Right ventricle myocardium superior (tissue), 1 donor: ENCODE measurements around the gene NISCH. TPM values are rescaled to one million over a fixed set of nuclear protein-coding genes. Genes with fewer than 3 reads are reported as not detected.
A peak's percentile ranks its signal among the peaks of the same experiment; 100 is the strongest.

Experiments
- ATAC-seq: fragments of 200-7000 bp; cut with Tn5 transposase; one replicate; pipeline ENCODE4 v1.9.1; 2020; ENCODE audit warnings: mild to moderate bottlenecking; ENCODE audit not compliant: poor library complexity
- DNase-seq: peaks from one replicate; pipeline ENCODE4 v3.0.0-alpha.2; 2020
- intact Hi-C: fragments of 100-400 bp; cut with DNase I; formaldehyde crosslinking; loops from one replicate; pipeline ENCODE4 v1.11.2; 2022
- long read RNA-seq: library from polyadenylated mRNA; unstranded; transcript quantifications from one replicate; pipeline ENCODE4 v2.0.0, GENCODE V29; 2021
- total RNA-seq: library from RNA; stranded (reverse); fragmentation: NEBNext Ultra II Directional; extraction: Animal tissue kit (Norgen Biotek cat#: 25700); gene quantifications from one replicate; pipeline ENCODE4 v1.2.1, GENCODE V29; 2021
- donor health status: DM: no; HTN: yes; CAD: no; lungs with severe emphysema.

NISCH gene
- total RNA-seq: 46.0 TPM
- long read RNA-seq, full-length matches to known transcripts: 15 of 74 reads
- long read RNA-seq, partial matches to known transcripts: 52 of 74 reads
- long read RNA-seq, other reads (novel, unspliced or antisense): 7 of 74 reads

- peak; percentile 95 for DNase-seq
- peak; percentile 70 for ATAC-seq
- intact Hi-C loops: no loop called here
Observed at GRCh38 chr3:52455283-52456168, at the start of gene NISCH. NISCH (plus strand) TSS chr3:52455604; CDS start chr3:52455642, 38 bp downstream.

- DNase-seq: peak; percentile 43
- intact Hi-C loops: no loop called here
- no peak for ATAC-seq
Observed at GRCh38 chr3:52406231-52406661, 49.2 kb upstream of the NISCH start.

GRCh38 chr3:52406791-52407510 is 48.5 kb upstream of the NISCH start:
- intact Hi-C loops: no loop called here
- ATAC-seq (no peak), DNase-seq (peak; percentile 19)

- intact Hi-C loops: no loop called here
- no peak for ATAC-seq
Observed at GRCh38 chr3:52407779-52408178, 47.6 kb upstream of the NISCH start.

GRCh38 chr3:52408466-52408865 is 46.9 kb upstream of the NISCH start:
- ATAC-seq (no peak), DNase-seq (peak; percentile 32)
- intact Hi-C loops: no loop called here

More at GRCh38 chr3:52407779-52408178, 47.6 kb upstream of the NISCH start:
- peak; percentile 41 for DNase-seq

- intact Hi-C loops: no loop called here
- DNase-seq (no peak), ATAC-seq (no peak)
Observed at GRCh38 chr3:52415800-52416199, 39.6 kb upstream of the NISCH start.

- DNase-seq: no peak
- no peak for ATAC-seq
- intact Hi-C loops: no loop called here
Observed at GRCh38 chr3:52420388-52420787, 35.0 kb upstream of the NISCH start.

GRCh38 chr3:52422669-52423068 is 32.7 kb upstream of the NISCH start:
- no peak for ATAC-seq
- DNase-seq: no peak
- intact Hi-C loops: no loop called here

- ATAC-seq (peak; percentile 66), DNase-seq (no peak)
- intact Hi-C loops: no loop called here
Observed at GRCh38 chr3:52423173-52423572, 32.2 kb upstream of the NISCH start.

- peak; percentile 87 for ATAC-seq
Observed at GRCh38 chr3:52428151-52429005, 27.0 kb upstream of the NISCH start.

GRCh38 chr3:52429031-52429430 is 26.4 kb upstream of the NISCH start:
- intact Hi-C loops: loop anchor here (2.0 kb wide), 1 partner anchor 18 kb away; no protein-coding TSS in a partner anchor
- DNase-seq: no peak

More at GRCh38 chr3:52428151-52429005, 27.0 kb upstream of the NISCH start:
- intact Hi-C loops: loop anchor here (2.0 kb wide), 1 partner anchor 18 kb away; no protein-coding TSS in a partner anchor
- DNase-seq: no peak

GRCh38 chr3:52429779-52430415 is 25.5 kb upstream of the NISCH start:
- DNase-seq (no peak), ATAC-seq (no peak)
- intact Hi-C loops: loop anchor here (2.0 kb wide), 1 partner anchor 17 kb away; no protein-coding TSS in a partner anchor

More at GRCh38 chr3:52429031-52429430, 26.4 kb upstream of the NISCH start:
- ATAC-seq: no peak

- no peak for DNase-seq
- ATAC-seq: no peak
- intact Hi-C loops: no loop called here
Observed at GRCh38 chr3:52430416-52430810, 25.0 kb upstream of the NISCH start.

- ATAC-seq (peak; percentile 9), DNase-seq (no peak)
- intact Hi-C loops: no loop called here
Observed at GRCh38 chr3:52431459-52432223, 23.8 kb upstream of the NISCH start.

- ATAC-seq (no peak), DNase-seq (no peak)
Observed at GRCh38 chr3:52432225-52432624, 23.2 kb upstream of the NISCH start.

GRCh38 chr3:52432691-52433141 is 22.7 kb upstream of the NISCH start:
- DNase-seq (no peak), ATAC-seq (peak; percentile 51)
- intact Hi-C loops: no loop called here

More at GRCh38 chr3:52432225-52432624, 23.2 kb upstream of the NISCH start:
- intact Hi-C loops: no loop called here
